GM18867 (cell line): ENCODE data around the gene TMEM109.
A peak's percentile ranks its signal among the peaks of the same experiment; 100 is the strongest.

Experiments
- ATAC-seq: cut with Tn5 transposase; IDR thresholded peaks from one replicate; pipeline ENCODE4 v1.9.1; 2021; ENCODE audit warnings: mild to moderate bottlenecking, moderate library complexity; ENCODE audit not compliant: unreplicated experiment

Gene TMEM109

GRCh38 chr11:60878245-60879101 is 35.5 kb upstream of the TMEM109 start:
- no peak for ATAC-seq

GRCh38 chr11:60879104-60879503 is 34.9 kb upstream of the TMEM109 start:
- no peak for ATAC-seq

GRCh38 chr11:60879971-60880588 is 33.9 kb upstream of the TMEM109 start:
- no peak for ATAC-seq

GRCh38 chr11:60880643-60881282 is 33.2 kb upstream of the TMEM109 start:
- no peak for ATAC-seq

GRCh38 chr11:60887556-60887955 is 26.4 kb upstream of the TMEM109 start:
- peak; percentile 62 for ATAC-seq

- ATAC-seq = no peak
These were observed 24.1 kb upstream of the TMEM109 start for GRCh38 chr11:60889869-60890311.

GRCh38 chr11:60890696-60891095 is 23.3 kb upstream of the TMEM109 start:
- ATAC-seq = no peak

- ATAC-seq = no peak
These were observed 22.7 kb upstream of the TMEM109 start for GRCh38 chr11:60891103-60891741.

GRCh38 chr11:60895687-60896086 is 18.3 kb upstream of the TMEM109 start:
- ATAC-seq = no peak

- ATAC-seq = no peak
These were observed 16.5 kb upstream of the TMEM109 start for GRCh38 chr11:60897496-60897895.

- no peak for ATAC-seq
These were observed 14.7 kb upstream of the TMEM109 start for GRCh38 chr11:60899046-60899936.

- ATAC-seq = no peak
These were observed 14.0 kb upstream of the TMEM109 start for GRCh38 chr11:60899977-60900376.

GRCh38 chr11:60900673-60901404 is 13.1 kb upstream of the TMEM109 start:
- ATAC-seq = no peak

- ATAC-seq = no peak
These were observed 11.3 kb upstream of the TMEM109 start for GRCh38 chr11:60902625-60903024.

GRCh38 chr11:60905047-60905446 is 8.9 kb upstream of the TMEM109 start:
- no peak for ATAC-seq

GRCh38 chr11:60905551-60906113 is 8.3 kb upstream of the TMEM109 start:
- no peak for ATAC-seq

- peak; percentile 79 for ATAC-seq
These were observed 7.6 kb upstream of the TMEM109 start, which contains the start of gene PRPF19 for GRCh38 chr11:60906132-60906972. Gene PRPF19 (minus strand): TSS chr11:60906585. CDS start chr11:60906382, 203 bp downstream.

GRCh38 chr11:60908803-60909202 is 5.2 kb upstream of the TMEM109 start:
- ATAC-seq = no peak
